ENCODE data around the gene ARHGAP1.

DNA sequence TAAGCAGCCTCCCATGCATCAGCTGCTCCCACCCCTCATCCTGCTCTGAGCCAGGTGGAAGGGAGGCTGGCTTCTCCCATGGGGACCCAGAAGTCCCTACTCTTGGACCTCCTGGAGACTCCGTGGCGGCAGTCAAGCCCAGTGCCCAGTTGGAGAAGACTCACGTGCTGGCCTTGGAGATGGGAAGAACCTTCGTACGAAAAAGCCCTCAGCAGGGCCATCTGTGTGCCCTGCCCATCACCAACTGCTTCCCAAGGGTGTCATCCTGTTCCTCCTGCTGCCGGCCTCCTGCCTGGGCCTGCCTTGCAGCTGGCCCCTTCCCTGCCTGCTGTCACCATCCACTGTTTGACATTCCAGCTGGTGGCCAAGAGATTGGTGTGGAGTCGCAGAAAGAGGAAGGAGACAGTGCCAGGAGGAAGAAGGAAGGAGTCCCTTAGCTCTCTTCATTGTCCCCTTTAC lies 28.0 kb downstream of the ARHGAP1 start:
- TF ChIP-seq, protein P1, sequence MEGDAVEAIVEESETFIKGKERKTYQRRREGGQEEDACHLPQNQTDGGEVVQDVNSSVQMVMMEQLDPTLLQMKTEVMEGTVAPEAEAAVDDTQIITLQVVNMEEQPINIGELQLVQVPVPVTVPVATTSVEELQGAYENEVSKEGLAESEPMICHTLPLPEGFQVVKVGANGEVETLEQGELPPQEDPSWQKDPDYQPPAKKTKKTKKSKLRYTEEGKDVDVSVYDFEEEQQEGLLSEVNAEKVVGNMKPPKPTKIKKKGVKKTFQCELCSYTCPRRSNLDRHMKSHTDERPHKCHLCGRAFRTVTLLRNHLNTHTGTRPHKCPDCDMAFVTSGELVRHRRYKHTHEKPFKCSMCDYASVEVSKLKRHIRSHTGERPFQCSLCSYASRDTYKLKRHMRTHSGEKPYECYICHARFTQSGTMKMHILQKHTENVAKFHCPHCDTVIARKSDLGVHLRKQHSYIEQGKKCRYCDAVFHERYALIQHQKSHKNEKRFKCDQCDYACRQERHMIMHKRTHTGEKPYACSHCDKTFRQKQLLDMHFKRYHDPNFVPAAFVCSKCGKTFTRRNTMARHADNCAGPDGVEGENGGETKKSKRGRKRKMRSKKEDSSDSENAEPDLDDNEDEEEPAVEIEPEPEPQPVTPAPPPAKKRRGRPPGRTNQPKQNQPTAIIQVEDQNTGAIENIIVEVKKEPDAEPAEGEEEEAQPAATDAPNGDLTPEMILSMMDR (IDR thresholded peaks at IDR 0.05), result no peak
- TF ChIP-seq EZH2 (IDR thresholded peaks at IDR 0.05) (no peak), EZH2phosphoT487 (IDR thresholded peaks at IDR 0.05) (no peak)

Measured in neural progenitor cell (in vitro differentiated cells).